TTC549 (cell line): ENCODE measurements around the gene OR5AU1.
"Not testable (repeated sequence)": the region's sequence is repeated elsewhere in the genome, so short reads cannot be mapped to it uniquely, and the experiment has no call there.

Source experiments
- FAIRE-seq: peaks from 2 replicates; lab custom pipeline; 2012; peaks lifted over from hg19 to GRCh38; lab: Jason Lieb, UNC

The OR5AU1 gene

GRCh38 chr14:21169573-21169972, 13.7 kb upstream of the OR5AU1 start:
- FAIRE-seq = no peak

- no peak for FAIRE-seq
Observed at GRCh38 chr14:21168055-21168454, 12.2 kb upstream of the OR5AU1 start.

DNA sequence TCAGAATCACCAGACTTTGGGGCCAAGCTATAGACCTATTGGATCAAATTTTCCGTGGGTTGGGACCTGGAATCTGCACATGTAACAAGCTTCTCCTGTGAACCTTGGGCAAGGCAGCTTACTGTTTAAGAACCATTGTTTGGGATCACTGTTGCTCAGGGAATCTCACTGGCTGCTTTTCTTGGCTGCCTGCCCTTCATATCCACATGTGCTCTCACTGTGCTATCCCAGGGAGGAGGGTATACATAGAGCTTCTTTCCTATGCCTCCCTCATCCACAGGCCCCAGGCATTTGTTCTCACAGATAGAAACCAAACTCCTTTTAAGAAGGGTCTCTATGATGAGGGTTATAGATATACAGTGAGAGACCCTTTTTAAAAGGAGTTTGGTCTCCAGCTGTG, 9.8 kb upstream of the OR5AU1 start:
- FAIRE-seq = not testable (repeated sequence)

- not testable (repeated sequence) for FAIRE-seq
Observed at GRCh38 chr14:21165002-21165605, 9.2 kb upstream of the OR5AU1 start.

- FAIRE-seq = no peak
Observed at GRCh38 chr14:21163871-21164291, 8.0 kb upstream of the OR5AU1 start.

- FAIRE-seq = no peak
Observed at GRCh38 chr14:21162081-21162480, 6.2 kb upstream of the OR5AU1 start.

- FAIRE-seq = no peak
Observed at GRCh38 chr14:21160061-21160610, 4.3 kb upstream of the OR5AU1 start.

DNA sequence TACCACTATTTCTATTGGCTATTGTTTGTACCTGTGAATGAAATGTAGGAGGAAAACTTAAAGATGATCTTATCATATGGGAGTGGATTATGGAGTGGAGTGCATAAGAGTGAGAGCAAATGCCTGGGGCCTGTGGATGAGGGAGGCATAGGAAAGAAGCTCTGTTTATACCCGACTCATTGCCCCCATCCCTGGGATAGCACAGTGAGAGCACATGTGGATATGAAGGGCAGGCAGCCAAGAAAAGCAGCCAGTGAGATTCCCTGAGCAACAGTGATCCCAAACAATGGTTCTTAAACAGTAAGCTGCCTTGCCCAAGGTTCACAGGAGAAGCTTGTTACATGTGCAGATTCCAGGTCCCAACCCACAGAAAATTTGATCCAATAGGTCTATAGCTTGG, 2.3 kb upstream of the OR5AU1 start:
- FAIRE-seq = not testable (repeated sequence)

GRCh38 chr14:21149641-21150367, 6.1 kb downstream of the OR5AU1 start:
- no peak for FAIRE-seq

DNA sequence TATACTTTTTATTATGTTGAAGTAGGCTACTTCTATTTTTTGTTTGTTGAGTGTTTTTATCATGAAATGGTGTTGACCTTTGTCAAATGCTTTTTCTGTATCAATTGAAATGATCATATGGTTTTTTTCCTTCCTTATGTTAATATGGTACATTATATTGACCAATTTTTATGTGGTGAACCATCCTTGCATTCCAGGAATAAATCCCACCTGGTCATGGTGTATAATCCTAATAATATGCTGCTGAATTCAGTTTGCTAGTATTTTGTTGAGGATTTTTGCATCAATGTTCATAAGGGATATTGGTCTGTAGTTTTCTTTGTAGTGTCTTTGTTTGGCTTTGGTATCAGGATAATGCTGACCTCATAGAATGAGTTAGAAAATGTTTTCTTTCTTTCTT, 10.4 kb downstream of the OR5AU1 start:
- FAIRE-seq = no peak

DNA sequence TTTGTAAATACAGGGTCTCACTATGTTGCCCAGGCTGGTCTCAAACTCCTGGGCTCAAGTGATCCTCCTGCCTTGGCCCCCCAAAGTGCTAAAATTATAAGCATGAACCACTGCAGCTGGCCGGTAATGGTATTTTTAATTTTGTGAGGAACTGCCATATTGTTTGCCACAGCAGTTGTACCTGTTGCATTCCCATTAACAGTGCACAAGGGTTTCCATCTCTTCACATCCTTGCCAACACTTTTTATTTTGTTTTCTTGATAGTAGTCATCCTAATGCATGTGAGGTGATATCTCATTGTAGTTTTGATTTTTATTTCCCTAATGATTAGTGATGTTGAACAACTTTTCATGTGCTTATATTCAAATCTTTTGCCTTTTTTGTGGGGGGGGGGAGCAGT, 13.5 kb downstream of the OR5AU1 start:
- FAIRE-seq = no peak

DNA sequence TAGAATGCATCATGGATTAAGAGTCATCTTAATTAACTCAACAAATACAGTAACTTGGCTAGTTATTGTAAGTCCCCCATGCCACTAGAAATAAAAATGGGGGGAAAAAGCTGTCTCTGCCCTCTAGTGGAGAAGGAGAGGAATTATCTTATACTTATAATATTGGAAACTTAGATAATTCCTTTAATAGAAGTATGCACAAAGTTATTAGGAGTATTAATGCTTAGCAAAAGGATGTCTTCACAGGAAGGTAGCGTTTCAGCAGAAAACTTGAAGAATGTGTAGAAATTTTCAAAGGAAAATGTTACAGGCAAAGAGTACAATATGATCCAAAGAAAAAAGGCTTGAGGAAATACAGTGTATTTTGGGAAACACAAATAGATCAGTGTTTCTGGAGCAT, 19.8 kb downstream of the OR5AU1 start:
- FAIRE-seq = peak; percentile 58

GRCh38 chr14:21133901-21134300, 22.0 kb downstream of the OR5AU1 start:
- no peak for FAIRE-seq

DNA sequence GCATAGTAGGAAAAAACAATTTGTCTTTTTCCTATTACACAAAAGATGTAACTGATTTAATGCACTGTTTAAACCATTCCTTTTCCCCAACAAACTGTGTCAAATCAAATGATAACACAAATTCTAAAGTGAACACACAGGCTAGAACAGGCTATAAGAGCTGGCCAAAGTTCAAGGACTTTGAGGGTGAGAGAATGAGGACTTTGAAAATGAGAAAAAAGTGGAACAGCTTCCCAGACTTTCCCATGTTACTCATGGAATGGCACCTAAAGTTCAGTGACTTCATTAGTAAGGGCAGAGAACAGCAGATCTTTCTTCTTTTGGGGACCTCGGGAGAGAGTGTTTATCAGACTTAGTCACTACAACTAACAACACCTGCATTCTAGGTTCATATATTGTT, 32.4 kb downstream of the OR5AU1 start:
- no peak for FAIRE-seq

DNA sequence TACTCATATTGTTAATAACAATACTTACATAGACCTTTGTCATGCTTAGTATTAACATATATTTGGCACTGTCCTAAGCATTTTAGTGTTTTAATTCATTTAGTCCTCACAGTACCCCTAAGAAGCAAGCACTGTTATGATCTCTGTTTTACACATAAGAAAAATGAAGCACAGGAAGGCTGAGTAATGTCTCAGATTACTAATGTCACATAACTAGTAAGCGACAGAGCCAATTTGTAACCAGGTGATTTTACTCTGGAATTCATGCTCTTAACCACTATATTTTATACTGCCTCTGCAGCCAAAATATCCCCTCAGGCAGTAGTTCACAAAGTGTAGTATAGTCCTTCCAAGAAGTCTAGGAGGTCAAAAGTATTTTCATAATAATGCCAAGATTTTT, 34.7 kb downstream of the OR5AU1 start:
- FAIRE-seq = no peak

DNA sequence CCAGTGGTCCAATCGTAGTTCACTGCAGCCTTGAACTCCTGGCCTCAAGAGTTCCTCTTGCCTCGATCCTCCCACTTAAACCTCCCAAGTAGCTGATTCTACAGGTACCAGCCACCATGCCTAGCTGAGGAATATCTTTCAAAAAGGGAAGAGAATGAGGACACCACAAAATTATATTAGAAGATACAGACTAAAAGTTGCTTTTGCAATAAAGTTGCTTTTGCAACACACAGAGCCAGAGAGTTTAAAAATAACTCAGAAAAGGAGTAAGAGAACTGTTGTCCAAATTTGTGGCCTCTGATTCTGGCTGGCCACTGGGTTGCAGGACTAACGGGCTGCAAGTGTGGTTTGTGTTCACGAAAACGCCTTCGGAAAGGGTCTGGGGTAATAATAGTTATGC, 35.2 kb downstream of the OR5AU1 start:
- no peak for FAIRE-seq

DNA sequence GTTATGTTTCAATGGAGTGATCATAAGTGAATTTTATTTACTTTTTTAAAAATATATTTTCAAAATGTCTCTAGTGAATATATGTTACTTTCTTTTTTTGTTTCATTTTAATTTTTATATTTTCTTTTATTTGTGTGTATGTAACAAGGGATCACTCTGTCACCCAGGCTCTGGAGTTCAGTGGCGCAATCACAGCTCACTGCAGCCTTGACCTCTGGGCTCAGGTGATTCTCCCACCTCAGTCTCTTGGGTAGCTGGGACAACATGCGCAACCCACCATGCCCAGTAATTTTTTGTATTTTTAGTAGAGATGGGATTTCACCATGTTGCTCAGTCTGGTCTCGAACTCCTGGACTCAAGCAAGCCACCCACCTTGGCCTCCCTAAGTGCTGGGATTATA, 36.9 kb downstream of the OR5AU1 start:
- FAIRE-seq = no peak

DNA sequence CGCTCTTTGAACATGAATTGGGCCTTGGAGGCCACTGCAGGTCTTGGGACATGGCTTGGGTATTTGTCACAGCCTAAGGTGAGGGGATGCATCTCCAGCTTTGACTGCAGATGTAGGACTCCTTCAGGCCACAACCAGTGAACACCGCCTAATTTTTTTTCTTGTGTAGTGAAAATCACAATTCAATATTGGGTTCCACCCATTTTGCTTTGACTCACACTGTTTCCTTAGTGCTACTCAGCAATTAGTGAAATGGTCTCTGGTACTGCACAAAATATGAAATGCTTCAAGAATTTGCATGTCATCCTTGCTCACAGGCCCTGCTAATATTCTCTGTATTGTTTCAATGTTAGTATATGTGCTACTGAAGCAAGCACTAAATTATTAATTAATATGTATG, 42.5 kb downstream of the OR5AU1 start:
- no peak for FAIRE-seq

GRCh38 chr14:21112255-21112654, 43.6 kb downstream of the OR5AU1 start:
- no peak for FAIRE-seq

DNA sequence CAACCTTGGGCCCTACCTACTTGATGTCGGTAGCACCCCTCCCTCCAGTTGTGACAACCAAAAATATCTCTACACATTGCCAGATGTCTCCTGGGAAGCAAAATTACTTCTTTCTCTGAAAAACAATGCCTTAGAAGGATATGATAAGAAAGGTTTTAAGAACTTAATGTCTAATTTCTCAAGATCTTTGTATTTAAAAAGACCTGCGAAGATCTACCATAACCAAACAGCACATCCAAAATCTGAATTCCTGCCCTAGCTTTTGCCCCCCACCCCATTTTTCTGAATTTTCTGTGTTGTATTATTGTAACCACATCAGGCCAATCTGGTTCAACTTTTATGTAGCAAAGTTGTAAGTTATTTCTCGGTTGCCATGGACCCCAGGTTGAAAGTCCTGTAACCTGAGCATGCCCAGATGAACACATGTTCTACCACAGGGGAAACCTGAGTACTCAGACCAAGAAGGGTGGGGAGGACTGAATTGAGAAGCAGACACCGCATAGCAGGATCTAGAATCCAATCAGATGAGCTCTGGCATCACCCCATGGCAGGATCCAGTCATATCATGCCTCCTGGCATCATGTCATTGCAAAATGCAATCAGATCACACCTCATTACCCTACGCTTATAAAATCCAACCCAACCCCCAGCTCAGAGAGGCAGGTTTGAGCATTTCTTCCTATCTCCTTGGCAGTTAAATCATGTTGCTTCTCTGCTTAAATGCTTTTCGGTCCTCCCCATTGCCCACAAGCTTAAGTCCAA, 46.3 kb downstream of the OR5AU1 start:
- FAIRE-seq = no peak

- no peak for FAIRE-seq
Observed at GRCh38 chr14:21108791-21109190, 47.1 kb downstream of the OR5AU1 start.

DNA sequence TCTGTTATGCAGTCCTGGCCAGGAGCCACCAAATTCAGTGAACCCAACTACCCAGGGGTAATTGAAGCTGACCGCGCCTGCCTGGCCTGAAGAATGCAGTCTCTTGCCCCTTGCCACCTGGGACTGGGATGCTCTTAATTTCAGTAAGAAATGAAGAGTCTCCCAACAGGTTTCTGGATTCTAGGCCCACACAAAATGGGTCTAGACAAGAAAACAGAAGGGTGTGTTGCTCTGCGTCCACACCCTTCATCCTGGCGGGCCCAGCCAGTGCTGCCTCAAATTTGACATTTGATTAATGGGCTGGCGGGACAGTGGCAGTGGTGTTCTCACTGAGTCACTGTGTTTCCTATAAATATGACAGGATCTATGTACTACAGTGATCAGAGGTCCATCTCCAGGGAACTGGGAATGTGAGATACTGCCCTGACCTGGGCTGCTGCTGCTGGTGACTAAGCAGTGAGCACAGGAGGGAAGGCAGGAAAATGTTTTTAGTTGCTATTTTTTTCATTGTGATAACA, 48.5 kb downstream of the OR5AU1 start:
- FAIRE-seq = no peak
